GM12878 (cell line): Measurements from ENCODE around the gene PRRX2. TPM values are rescaled to one million over a fixed set of nuclear protein-coding genes. Genes with fewer than 3 reads are reported as not detected.
A peak's percentile ranks its signal among the peaks of the same experiment; 100 is the strongest.

Source experiments
- ATF7 ChIP-seq: fragments of 450-650 bp; IDR thresholded peaks from 2 replicates; pipeline ENCODE4 v1.6.1; 2016; ENCODE audit warnings: low read depth, mild to moderate bottlenecking
- CREM ChIP-seq: IDR thresholded peaks from 2 replicates; pipeline ENCODE4 v1.6.1; 2014; ENCODE audit warnings: antibody characterized with exemption, low read depth
- ETV6 ChIP-seq, 2 experiments: fragments of 450-650 bp in 1 of 2; IDR thresholded peaks in 1 of 2; conservative IDR thresholded peaks in 1 of 2; 2 replicates each; pipeline ENCODE4 v1.6.1; 2014; ENCODE audit warnings: antibody characterized with exemption in 1 of 2, borderline replicate concordance in 1 of 2, low read depth in 1 of 2, mild to moderate bottlenecking in 1 of 2, moderate library complexity in 1 of 2
- JUNB ChIP-seq: IDR thresholded peaks from 2 replicates; pipeline ENCODE4 v1.6.1; 2016; ENCODE audit warnings: antibody characterized with exemption, mild to moderate bottlenecking
- MEF2B ChIP-seq: fragments of 450-650 bp; IDR thresholded peaks from 2 replicates; pipeline ENCODE4 v1.6.1; 2018; ENCODE audit warnings: mild to moderate bottlenecking, moderate library complexity; ENCODE audit not compliant: partially characterized antibody, poor library complexity, severe bottlenecking
- NR2C1 ChIP-seq: fragments of 450-650 bp; IDR thresholded peaks from 2 replicates; pipeline ENCODE4 v1.6.1; 2017; ENCODE audit warnings: antibody characterized with exemption, mild to moderate bottlenecking, moderate library complexity
- NR2F1 ChIP-seq: fragments of 450-650 bp; conservative IDR thresholded peaks from 2 replicates; pipeline ENCODE4 v1.6.1; 2017; ENCODE audit warnings: mild to moderate bottlenecking
- NRF1 ChIP-seq: conservative IDR thresholded peaks from 2 replicates; pipeline ENCODE4 v1.6.1; 2011; ENCODE audit warnings: mild to moderate bottlenecking, low read depth, low read length, improper control_type of control experiment
- POLR2AphosphoS5 ChIP-seq: IDR thresholded peaks from 2 replicates; pipeline ENCODE4 v1.6.1; 2011; ENCODE audit warnings: mild to moderate bottlenecking, low read length, inconsistent platforms
- SIX5 ChIP-seq: IDR thresholded peaks from 2 replicates; pipeline ENCODE4 v1.6.1; 2011; ENCODE audit warnings: mild to moderate bottlenecking, low read depth, low read length, moderate library complexity; ENCODE audit not compliant: severe bottlenecking
- STAT3 ChIP-seq: IDR thresholded peaks from 2 replicates; pipeline ENCODE4 v1.6.1; 2011; ENCODE audit warnings: low read depth, low read length, improper control_type of control experiment
- SUPT20H ChIP-seq: IDR thresholded peaks from 2 replicates; pipeline ENCODE4 v1.6.1; 2011; ENCODE audit warnings: low read depth, mild to moderate bottlenecking, low read length, moderate library complexity, borderline replicate concordance; ENCODE audit not compliant: control insufficient read depth
- TAF1 ChIP-seq: IDR thresholded peaks from 2 replicates; pipeline ENCODE4 v1.6.1; 2011; ENCODE audit warnings: mild to moderate bottlenecking, low read depth, low read length, borderline replicate concordance
- TARDBP ChIP-seq: IDR thresholded peaks from 2 replicates; pipeline ENCODE4 v1.6.1; 2016; ENCODE audit warnings: borderline replicate concordance
- ZNF207 ChIP-seq: fragments of 450-650 bp; IDR thresholded peaks from 2 replicates; pipeline ENCODE4 v1.6.1; 2014; ENCODE audit warnings: antibody characterized with exemption, mild to moderate bottlenecking, borderline replicate concordance
- ZNF592 ChIP-seq: fragments of 450-650 bp; IDR thresholded peaks from 2 replicates; pipeline ENCODE4 v1.6.1; 2017; ENCODE audit warnings: mild to moderate bottlenecking, moderate library complexity
- polyA plus RNA-seq, 11 experiments: library from polyadenylated mRNA; depleted of rRNA in 4 of 11; unstranded in 6 of 11; stranded (reverse) in 5 of 11; fragments of >200 nt; fragmentation: Nextera tagmentation in 4 of 11; fragmentation: Illumina TruSeq in 1 of 11; extraction: Ambion mirVana in 4 of 11; extraction: Trizol in 1 of 11; gene quantifications; 1 replicate in 1 of 11; 2 replicates in 10 of 11; pipeline versions ENCODE4 v1.2.1 to v1.2.3, GENCODE V29; 2011 to 2016; ENCODE audit warnings: inconsistent platforms in 2 of 11, missing spikeins in 2 of 11, low read depth in 1 of 11
- total RNA-seq, 4 experiments: library from RNA; depleted of rRNA in 3 of 4; stranded (reverse); fragments of >200 nt in 3 of 4; fragmentation: Illumina TruSeq in 1 of 4; extraction: Trizol in 1 of 4; gene quantifications; 2 replicates each; pipeline versions ENCODE4 v1.2.1 to v1.2.3, GENCODE V29; 2013 to 2021
- TF ChIP-seq, protein P1 (sequence below): fragments of 450-650 bp; formaldehyde crosslinking; IDR thresholded peaks from 2 replicates; pipeline ENCODE4 v1.5.0; 2022; ENCODE audit warnings: mild to moderate bottlenecking, missing genetic modification characterization
- TF ChIP-seq, protein P2 (sequence below): IDR thresholded peaks from 2 replicates; pipeline ENCODE4 v1.6.1; 2012; ENCODE audit warnings: low read depth, low read length, improper control_type of control experiment

The PRRX2 gene
- total and polyA plus RNA-seq, 10 of the 15 experiments (the other 5 are each of a cell fraction or from before 2014, with no cell fraction given): not detected

DNA sequence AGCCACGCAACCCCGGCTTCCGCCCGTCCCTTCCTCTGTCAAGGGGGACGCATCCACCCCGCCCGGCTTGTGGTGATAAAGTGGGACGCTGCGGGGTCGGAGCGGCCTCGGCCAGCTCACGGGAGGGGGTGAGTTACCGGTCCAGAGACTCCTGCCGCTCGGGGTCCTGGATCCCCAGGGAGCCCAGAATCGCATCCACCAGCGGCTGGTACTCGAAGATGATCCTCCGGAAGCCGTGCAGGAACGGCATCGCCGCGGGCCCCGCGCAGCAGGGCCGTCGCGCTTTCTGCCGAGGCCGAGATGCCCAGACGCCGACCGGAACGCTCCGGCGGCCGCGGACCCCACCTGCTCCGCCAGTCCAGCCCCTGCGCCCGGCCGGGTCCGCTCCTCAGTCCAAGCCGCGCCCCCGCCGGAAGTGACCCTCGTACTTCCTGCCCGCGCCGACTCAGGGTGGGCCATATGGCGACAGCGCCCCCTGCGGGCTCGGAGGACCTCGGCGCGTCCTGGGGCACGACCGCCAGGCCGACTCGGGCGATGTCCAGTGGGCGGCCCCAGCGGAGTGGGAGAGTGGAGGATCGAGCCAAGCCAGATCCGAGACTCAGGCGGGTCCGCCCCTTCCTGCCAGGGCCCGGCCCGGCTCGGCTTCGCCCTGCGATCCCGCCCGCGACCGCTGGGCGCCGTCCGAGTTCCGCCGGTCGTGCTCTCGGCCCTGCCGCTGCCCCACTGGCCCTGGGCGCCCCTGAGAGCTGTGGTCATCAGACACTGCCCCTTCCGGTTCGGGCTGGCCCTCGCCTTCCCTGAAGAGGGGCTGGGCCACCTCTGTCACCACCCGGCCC is 23.5 kb upstream of the PRRX2 start, which contains the start of gene ASB6 (continued):
- TF ChIP-seq, protein P1, sequence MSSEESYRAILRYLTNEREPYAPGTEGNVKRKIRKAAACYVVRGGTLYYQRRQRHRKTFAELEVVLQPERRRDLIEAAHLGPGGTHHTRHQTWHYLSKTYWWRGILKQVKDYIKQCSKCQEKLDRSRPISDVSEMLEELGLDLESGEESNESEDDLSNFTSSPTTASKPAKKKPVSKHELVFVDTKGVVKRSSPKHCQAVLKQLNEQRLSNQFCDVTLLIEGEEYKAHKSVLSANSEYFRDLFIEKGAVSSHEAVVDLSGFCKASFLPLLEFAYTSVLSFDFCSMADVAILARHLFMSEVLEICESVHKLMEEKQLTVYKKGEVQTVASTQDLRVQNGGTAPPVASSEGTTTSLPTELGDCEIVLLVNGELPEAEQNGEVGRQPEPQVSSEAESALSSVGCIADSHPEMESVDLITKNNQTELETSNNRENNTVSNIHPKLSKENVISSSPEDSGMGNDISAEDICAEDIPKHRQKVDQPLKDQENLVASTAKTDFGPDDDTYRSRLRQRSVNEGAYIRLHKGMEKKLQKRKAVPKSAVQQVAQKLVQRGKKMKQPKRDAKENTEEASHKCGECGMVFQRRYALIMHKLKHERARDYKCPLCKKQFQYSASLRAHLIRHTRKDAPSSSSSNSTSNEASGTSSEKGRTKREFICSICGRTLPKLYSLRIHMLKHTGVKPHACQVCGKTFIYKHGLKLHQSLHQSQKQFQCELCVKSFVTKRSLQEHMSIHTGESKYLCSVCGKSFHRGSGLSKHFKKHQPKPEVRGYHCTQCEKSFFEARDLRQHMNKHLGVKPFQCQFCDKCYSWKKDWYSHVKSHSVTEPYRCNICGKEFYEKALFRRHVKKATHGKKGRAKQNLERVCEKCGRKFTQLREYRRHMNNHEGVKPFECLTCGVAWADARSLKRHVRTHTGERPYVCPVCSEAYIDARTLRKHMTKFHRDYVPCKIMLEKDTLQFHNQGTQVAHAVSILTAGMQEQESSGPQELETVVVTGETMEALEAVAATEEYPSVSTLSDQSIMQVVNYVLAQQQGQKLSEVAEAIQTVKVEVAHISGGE (CRISPR knock-in tag): peak; percentile 62
- TF ChIP-seq ETV6 (conservative IDR thresholded peaks at IDR 0.05 in 1 of 2, IDR thresholded peaks at IDR 0.05 in 1 of 2; ENCODE audit: borderline replicate concordance in 1 of 2, low read depth in 1 of 2) (no peak), MEF2B (peak; percentile 61), NR2F1 (peak; percentile 77), ZNF207 (0 out of 2 replicates have a peak, but pooled peaks have one; percentile 65), ATF7 (no peak), SIX5 (peak; percentile 35), STAT3 (no peak), SUPT20H (no peak), CREM (peak; percentile 76), POLR2AphosphoS5 (peak; percentile 79), ZNF592 (peak; percentile 92), NRF1 (no peak), TAF1 (0 out of 2 replicates have a peak, but pooled peaks have one; percentile 64), JUNB (no peak), NR2C1 (peak; percentile 59), TARDBP (peak; percentile 51; the same call in 1 of the 2 replicates)
- TF ChIP-seq, protein P2, sequence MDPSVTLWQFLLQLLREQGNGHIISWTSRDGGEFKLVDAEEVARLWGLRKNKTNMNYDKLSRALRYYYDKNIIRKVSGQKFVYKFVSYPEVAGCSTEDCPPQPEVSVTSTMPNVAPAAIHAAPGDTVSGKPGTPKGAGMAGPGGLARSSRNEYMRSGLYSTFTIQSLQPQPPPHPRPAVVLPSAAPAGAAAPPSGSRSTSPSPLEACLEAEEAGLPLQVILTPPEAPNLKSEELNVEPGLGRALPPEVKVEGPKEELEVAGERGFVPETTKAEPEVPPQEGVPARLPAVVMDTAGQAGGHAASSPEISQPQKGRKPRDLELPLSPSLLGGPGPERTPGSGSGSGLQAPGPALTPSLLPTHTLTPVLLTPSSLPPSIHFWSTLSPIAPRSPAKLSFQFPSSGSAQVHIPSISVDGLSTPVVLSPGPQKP: no peak; the same call in 1 of the 2 replicates
